ENCODE measurements around the gene GRK4.

The GRK4 gene

GRCh38 chr4:3011456-3012220, 48.3 kb downstream of the GRK4 start:
- H3K9me3 ChIP-seq (ENCODE audit: control insufficient read depth, low read depth, low read length): no peaks in the 10 kb centered on the region
- H3K27me3 ChIP-seq (ENCODE audit: control insufficient read depth, insufficient read depth, low read length): no peaks in the 10 kb centered on the region
- no peaks in the 10 kb centered on the region for H3K4me1 ChIP-seq (ENCODE audit: control insufficient read depth, low read depth, low read length)
- H3K9ac ChIP-seq (ENCODE audit: low read length): no peak overlapping the region
- no peak overlapping the region for H3K27ac ChIP-seq (ENCODE audit: low read length)
- H3K4me3 ChIP-seq (ENCODE audit: low read length): no peak overlapping the region
- H3K36me3 ChIP-seq (ENCODE audit: control insufficient read depth, low read depth, low read length): no peaks in the 10 kb centered on the region

DNA sequence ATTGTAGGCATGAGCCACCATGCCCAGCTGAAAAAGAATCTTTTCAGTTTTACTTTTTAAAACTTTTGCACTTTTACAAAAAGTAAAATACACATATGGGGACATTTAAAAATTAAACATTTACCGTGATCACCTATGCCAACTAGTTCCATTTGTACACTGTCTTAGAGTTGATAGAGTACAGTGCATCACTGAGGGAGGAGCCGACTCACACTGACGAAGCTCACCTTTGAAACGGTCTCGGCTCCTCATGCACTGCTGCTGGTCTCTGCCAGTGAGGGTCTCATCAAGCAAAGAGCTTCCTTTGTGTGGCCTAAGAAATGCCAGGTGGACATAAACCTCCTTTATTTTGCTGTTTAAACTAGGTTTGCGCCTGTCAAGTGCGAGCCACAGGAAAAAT, 50.0 kb downstream of the GRK4 start:
- no peak overlapping the region for H3K9ac ChIP-seq (ENCODE audit: low read length)
- no peak overlapping the region for H3K27ac ChIP-seq (ENCODE audit: low read length)
- no peaks in the 10 kb centered on the region for H3K27me3 ChIP-seq (ENCODE audit: control insufficient read depth, insufficient read depth, low read length)
- no peaks in the 10 kb centered on the region for H3K36me3 ChIP-seq (ENCODE audit: control insufficient read depth, low read depth, low read length)
- no peaks in the 10 kb centered on the region for H3K9me3 ChIP-seq (ENCODE audit: control insufficient read depth, low read depth, low read length)
- no peak overlapping the region for H3K4me3 ChIP-seq (ENCODE audit: low read length)
- H3K4me1 ChIP-seq (ENCODE audit: control insufficient read depth, low read depth, low read length): no peaks in the 10 kb centered on the region

DNA sequence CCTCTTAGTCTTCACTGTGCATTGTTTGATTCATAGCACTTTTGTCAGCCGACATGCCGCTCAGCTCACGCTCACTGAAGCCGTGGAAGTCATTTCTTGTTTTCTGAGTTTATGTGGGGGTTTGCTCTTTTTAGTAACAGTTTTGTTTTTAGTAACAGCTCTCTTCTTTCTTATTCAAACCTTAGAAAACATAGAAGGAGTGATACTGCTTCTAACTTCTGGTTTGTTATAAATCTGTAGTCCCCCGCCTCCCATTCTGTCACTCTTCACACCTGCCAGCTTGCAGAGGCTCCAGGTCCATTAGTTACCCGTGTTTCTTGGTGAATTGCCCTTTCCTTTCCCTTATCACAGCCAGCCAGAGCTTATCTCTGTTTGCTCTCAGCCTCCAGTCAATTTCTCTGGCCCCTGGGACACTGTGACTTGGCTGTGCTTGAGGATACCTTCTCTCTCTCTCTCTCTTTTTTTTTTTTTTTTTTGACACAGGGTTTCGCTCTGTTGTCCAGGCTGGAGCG, 50.5 kb downstream of the GRK4 start:
- Histone ChIP-seq H3K36me3 (ENCODE audit: control insufficient read depth, low read depth, low read length) (no peaks in the 10 kb centered on the region), H3K4me1 (ENCODE audit: control insufficient read depth, low read depth, low read length) (no peaks in the 10 kb centered on the region), H3K9ac (ENCODE audit: low read length) (no peak overlapping the region), H3K27me3 (ENCODE audit: control insufficient read depth, insufficient read depth, low read length) (no peaks in the 10 kb centered on the region), H3K27ac (ENCODE audit: low read length) (no peak overlapping the region), H3K9me3 (ENCODE audit: control insufficient read depth, low read depth, low read length) (no peaks in the 10 kb centered on the region), H3K4me3 (ENCODE audit: low read length) (no peak overlapping the region)

DNA sequence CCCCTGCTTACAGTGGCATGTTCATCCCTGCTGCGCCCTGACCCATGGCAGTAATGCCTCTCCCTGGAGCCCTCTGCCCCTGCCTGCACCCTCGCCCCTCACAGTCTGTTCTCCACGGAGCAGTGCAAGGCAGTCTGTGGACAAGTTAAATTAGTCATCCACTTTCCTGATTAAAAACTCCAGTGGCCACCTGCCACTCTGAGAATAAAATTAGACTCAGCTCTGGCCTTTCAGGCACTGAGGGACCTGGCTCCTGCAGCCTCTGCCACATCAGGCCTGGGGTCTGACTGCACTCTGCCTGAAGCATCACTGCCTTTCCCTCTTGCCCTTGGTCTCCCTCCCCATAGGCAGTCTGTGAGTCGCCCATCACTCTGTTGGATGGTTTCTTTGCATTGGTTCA, 53.6 kb downstream of the GRK4 start:
- Histone ChIP-seq H3K9me3 (ENCODE audit: control insufficient read depth, low read depth, low read length) (no peaks in the 10 kb centered on the region), H3K4me3 (ENCODE audit: low read length) (no peak overlapping the region), H3K9ac (ENCODE audit: low read length) (no peak overlapping the region), H3K4me1 (ENCODE audit: control insufficient read depth, low read depth, low read length) (no peaks in the 10 kb centered on the region), H3K27ac (ENCODE audit: low read length) (no peak overlapping the region), H3K27me3 (ENCODE audit: control insufficient read depth, insufficient read depth, low read length) (no peaks in the 10 kb centered on the region), H3K36me3 (ENCODE audit: control insufficient read depth, low read depth, low read length) (no peaks in the 10 kb centered on the region)

GRCh38 chr4:3017504-3017903, 54.1 kb downstream of the GRK4 start:
- H3K4me1 ChIP-seq (ENCODE audit: control insufficient read depth, low read depth, low read length): no peaks in the 10 kb centered on the region
- H3K4me3 ChIP-seq (ENCODE audit: low read length): no peak overlapping the region
- H3K9me3 ChIP-seq (ENCODE audit: control insufficient read depth, low read depth, low read length): no peaks in the 10 kb centered on the region

DNA sequence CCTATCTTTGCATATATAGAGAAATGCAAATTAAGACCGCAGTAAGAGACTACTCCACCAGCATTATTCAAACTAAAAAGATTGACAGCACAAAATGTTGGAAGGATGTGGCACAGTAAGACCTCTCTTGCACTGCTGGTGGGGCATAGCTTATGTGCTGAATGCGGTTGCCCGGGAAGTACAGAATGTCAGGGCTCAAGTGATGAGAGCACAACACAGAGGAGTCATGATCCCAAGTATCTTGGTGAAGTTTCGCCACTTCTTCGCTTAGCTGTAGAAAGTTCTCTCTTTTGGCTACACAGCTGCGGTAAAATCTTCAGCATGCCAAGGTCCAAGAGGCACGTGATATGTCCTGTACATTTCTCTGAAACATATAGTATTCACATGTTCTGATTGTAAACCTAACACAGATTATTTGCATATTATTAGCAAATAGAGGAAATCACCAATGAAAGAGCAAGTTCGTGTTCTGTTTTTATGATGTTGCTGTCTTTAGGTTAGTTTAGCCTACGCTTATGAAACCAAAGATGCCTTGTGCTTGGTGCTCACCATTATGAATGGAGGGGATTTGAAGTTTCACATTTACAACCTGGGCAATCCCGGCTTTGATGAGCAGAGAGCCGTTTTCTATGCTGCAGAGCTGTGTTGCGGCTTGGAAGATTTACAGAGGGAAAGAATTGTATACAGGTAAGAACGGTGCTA, 55.9 kb downstream of the GRK4 start:
- Histone ChIP-seq H3K4me3 (ENCODE audit: low read length) (no peak overlapping the region), H3K27ac (ENCODE audit: low read length) (no peak overlapping the region), H3K36me3 (ENCODE audit: control insufficient read depth, low read depth, low read length) (no peaks in the 10 kb centered on the region), H3K9me3 (ENCODE audit: control insufficient read depth, low read depth, low read length) (no peaks in the 10 kb centered on the region), H3K27me3 (ENCODE audit: control insufficient read depth, insufficient read depth, low read length) (no peaks in the 10 kb centered on the region), H3K4me1 (ENCODE audit: control insufficient read depth, low read depth, low read length) (no peaks in the 10 kb centered on the region), H3K9ac (ENCODE audit: low read length) (no peak overlapping the region)

More at GRCh38 chr4:3017504-3017903, 54.1 kb downstream of the GRK4 start:
- no peak overlapping the region for H3K27ac ChIP-seq (ENCODE audit: low read length)
- H3K9ac ChIP-seq (ENCODE audit: low read length): no peak overlapping the region
- H3K27me3 ChIP-seq (ENCODE audit: control insufficient read depth, insufficient read depth, low read length): no peaks in the 10 kb centered on the region
- no peaks in the 10 kb centered on the region for H3K36me3 ChIP-seq (ENCODE audit: control insufficient read depth, low read depth, low read length)

DNA sequence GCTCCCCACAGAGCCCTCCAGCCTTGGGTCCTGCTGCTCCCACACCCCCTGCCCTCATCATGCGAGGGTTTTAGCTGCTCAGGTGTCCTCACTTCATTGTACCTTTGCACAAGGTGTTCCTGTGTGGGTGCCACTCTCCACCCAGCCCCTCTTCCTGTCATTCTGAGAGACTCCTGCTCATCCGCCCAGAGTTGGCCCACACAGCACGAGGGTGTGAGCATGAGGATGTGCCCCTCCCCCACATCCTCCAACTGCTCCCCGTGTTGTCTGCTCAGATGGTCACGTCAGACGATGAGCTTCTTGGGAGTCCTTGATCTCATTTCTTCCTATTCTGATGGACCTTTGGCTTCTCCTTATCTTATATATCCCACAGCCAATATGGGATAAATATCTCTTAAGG, 57.8 kb downstream of the GRK4 start:
- H3K4me1 ChIP-seq (ENCODE audit: control insufficient read depth, low read depth, low read length): no peaks in the 10 kb centered on the region
- H3K9me3 ChIP-seq (ENCODE audit: control insufficient read depth, low read depth, low read length): no peaks in the 10 kb centered on the region
- no peak overlapping the region for H3K4me3 ChIP-seq (ENCODE audit: low read length)
- H3K9ac ChIP-seq (ENCODE audit: low read length): no peak overlapping the region
- no peaks in the 10 kb centered on the region for H3K36me3 ChIP-seq (ENCODE audit: control insufficient read depth, low read depth, low read length)
- H3K27me3 ChIP-seq (ENCODE audit: control insufficient read depth, insufficient read depth, low read length): no peaks in the 10 kb centered on the region
- H3K27ac ChIP-seq (ENCODE audit: low read length): no peak overlapping the region

GRCh38 chr4:3021627-3022026, 58.3 kb downstream of the GRK4 start:
- H3K27me3 ChIP-seq (ENCODE audit: control insufficient read depth, insufficient read depth, low read length): no peaks in the 10 kb centered on the region
- H3K9ac ChIP-seq (ENCODE audit: low read length): no peak overlapping the region
- no peaks in the 10 kb centered on the region for H3K4me1 ChIP-seq (ENCODE audit: control insufficient read depth, low read depth, low read length)
- no peak overlapping the region for H3K27ac ChIP-seq (ENCODE audit: low read length)
- H3K9me3 ChIP-seq (ENCODE audit: control insufficient read depth, low read depth, low read length): no peaks in the 10 kb centered on the region
- H3K36me3 ChIP-seq (ENCODE audit: control insufficient read depth, low read depth, low read length): no peaks in the 10 kb centered on the region
- no peak overlapping the region for H3K4me3 ChIP-seq (ENCODE audit: low read length)

DNA sequence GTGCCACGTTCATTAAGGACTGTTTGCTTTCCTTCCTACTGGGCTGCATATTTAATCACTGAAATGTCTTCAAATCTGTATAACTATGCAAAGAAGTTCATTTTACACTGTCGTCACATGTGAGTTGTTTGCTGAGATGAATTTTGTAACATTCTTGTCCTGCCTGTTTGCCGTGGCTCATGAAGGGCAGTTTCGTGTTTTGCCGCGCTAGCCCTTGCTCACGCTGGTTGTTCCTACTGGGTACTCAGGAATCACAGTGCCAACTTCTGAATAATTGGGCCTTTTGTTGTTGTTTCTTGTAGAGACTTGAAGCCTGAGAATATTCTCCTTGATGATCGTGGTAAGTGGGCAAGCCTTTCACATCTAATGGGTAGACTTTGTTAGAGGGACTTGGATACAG, 58.7 kb downstream of the GRK4 start:
- Histone ChIP-seq H3K27me3 (ENCODE audit: control insufficient read depth, insufficient read depth, low read length) (no peaks in the 10 kb centered on the region), H3K9ac (ENCODE audit: low read length) (no peak overlapping the region), H3K9me3 (ENCODE audit: control insufficient read depth, low read depth, low read length) (no peaks in the 10 kb centered on the region), H3K4me1 (ENCODE audit: control insufficient read depth, low read depth, low read length) (no peaks in the 10 kb centered on the region), H3K36me3 (ENCODE audit: control insufficient read depth, low read depth, low read length) (no peaks in the 10 kb centered on the region), H3K27ac (ENCODE audit: low read length) (no peak overlapping the region), H3K4me3 (ENCODE audit: low read length) (no peak overlapping the region)

DNA sequence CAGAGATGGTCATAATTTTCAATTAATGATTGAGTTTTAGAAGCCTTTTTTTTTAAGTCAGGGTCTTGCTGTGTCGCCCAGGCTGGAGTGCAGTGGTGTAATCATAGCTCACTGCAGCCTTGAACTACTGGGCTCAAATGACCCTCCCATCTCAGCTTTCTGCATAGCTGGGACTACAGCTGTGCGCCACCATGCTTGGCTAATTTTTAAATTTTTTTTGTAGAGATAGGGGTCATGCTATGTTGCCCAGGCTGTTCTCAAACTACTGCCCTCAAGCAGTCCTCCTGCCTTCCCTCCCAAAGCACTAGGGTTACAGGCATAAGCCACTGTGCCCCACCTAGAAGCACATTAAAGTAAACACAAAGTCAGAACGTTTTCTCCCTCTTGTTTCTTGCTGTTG, 59.3 kb downstream of the GRK4 start:
- no peak overlapping the region for H3K9ac ChIP-seq (ENCODE audit: low read length)
- no peak overlapping the region for H3K27ac ChIP-seq (ENCODE audit: low read length)
- H3K27me3 ChIP-seq (ENCODE audit: control insufficient read depth, insufficient read depth, low read length): no peaks in the 10 kb centered on the region
- no peaks in the 10 kb centered on the region for H3K9me3 ChIP-seq (ENCODE audit: control insufficient read depth, low read depth, low read length)
- no peak overlapping the region for H3K4me3 ChIP-seq (ENCODE audit: low read length)
- no peaks in the 10 kb centered on the region for H3K4me1 ChIP-seq (ENCODE audit: control insufficient read depth, low read depth, low read length)
- no peaks in the 10 kb centered on the region for H3K36me3 ChIP-seq (ENCODE audit: control insufficient read depth, low read depth, low read length)

DNA sequence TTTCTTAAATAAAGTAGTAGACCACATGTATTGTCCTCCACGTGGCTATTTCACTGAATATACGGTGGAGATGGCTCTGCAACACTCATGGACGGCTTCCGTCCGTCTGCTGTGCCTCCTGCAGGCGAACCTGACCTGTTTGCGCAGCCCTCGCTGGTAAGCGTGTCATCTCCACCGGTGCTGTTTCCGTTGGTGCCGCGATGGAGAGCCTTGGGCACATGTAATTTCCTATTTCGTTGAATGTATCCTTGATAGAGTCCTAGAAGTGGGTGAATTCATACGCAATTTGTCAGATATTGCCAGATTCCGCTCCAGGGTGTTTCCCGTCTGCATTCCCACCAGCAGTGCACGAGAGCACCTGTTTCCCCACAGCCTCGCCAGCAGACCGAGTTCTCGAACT, 62.5 kb downstream of the GRK4 start:
- Histone ChIP-seq H3K4me3 (ENCODE audit: low read length) (no peak overlapping the region), H3K36me3 (ENCODE audit: control insufficient read depth, low read depth, low read length) (no peaks in the 10 kb centered on the region), H3K27ac (ENCODE audit: low read length) (no peak overlapping the region), H3K4me1 (ENCODE audit: control insufficient read depth, low read depth, low read length) (no peaks in the 10 kb centered on the region), H3K9ac (ENCODE audit: low read length) (no peak overlapping the region), H3K27me3 (ENCODE audit: control insufficient read depth, insufficient read depth, low read length) (no peaks in the 10 kb centered on the region), H3K9me3 (ENCODE audit: control insufficient read depth, low read depth, low read length) (no peaks in the 10 kb centered on the region)

DNA sequence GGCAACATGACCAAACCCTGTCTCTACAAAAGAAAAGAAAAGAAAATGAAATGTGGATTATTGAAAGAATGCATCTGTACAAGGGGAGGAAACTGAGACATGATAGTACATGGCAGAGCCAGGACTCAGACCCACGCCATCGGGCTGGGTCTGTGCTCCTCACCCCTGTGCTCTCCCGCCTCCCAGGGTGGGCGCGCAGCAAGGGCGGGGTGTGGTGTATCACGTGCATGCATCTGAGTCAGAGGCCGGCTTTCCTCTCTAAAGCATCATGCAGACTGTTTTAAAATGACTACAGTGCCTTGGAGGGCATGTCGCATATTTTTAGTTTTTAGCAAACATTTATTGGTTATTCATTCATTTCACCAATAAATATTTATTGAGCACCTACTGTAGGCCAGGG, 63.2 kb downstream of the GRK4 start:
- Histone ChIP-seq H3K9me3 (ENCODE audit: control insufficient read depth, low read depth, low read length) (no peaks in the 10 kb centered on the region), H3K4me3 (ENCODE audit: low read length) (no peak overlapping the region), H3K4me1 (ENCODE audit: control insufficient read depth, low read depth, low read length) (no peaks in the 10 kb centered on the region), H3K27me3 (ENCODE audit: control insufficient read depth, insufficient read depth, low read length) (no peaks in the 10 kb centered on the region), H3K27ac (ENCODE audit: low read length) (no peak overlapping the region), H3K36me3 (ENCODE audit: control insufficient read depth, low read depth, low read length) (no peaks in the 10 kb centered on the region), H3K9ac (ENCODE audit: low read length) (no peak overlapping the region)

All from iPS-18a (cell line).